AG04450 (cell line): ENCODE measurements around the gene ZC3H12A. TPM values are rescaled to one million over a fixed set of nuclear protein-coding genes. Genes with fewer than 3 reads are reported as not detected.

ENCODE experiments used
- CTCF ChIA-PET: fragments of 300-600, 350-600 bp; formaldehyde crosslinking; extraction: SDS; loops from one replicate; lab custom pipeline; 2022; ENCODE audit warnings: antibody characterized with exemption, inconsistent platforms; lab: Charles Lee
- POLR2A ChIA-PET: fragments of 350-600 bp; formaldehyde crosslinking; extraction: SDS; loops from one replicate; lab custom pipeline; 2021; ENCODE audit warnings: antibody characterized with exemption, inconsistent platforms; lab: Yijun Ruan, JAX
- DNase-seq: peaks from one replicate; pipeline ENCODE4 v3.0.0-alpha.2; 2011; ENCODE audit warnings: low read depth, low spot score
- H3K27ac ChIP-seq: one replicate; pipeline ENCODE4 v1.5.1; 2012; ENCODE audit warnings: low read depth, low read length, control low read depth
- H3K27me3 ChIP-seq: one replicate; pipeline ENCODE4 v1.6.0; 2012; ENCODE audit warnings: low read length; ENCODE audit not compliant: control insufficient read depth, insufficient read depth
- H3K4me3 ChIP-seq: 2 replicates; pipeline ENCODE4 v1.5.1; 2011; ENCODE audit warnings: mild to moderate bottlenecking, low read depth, low read length, control low read depth
- H3K9me3 ChIP-seq: 2 replicates; pipeline ENCODE4 v1.5.1; 2012; ENCODE audit warnings: low read length; ENCODE audit not compliant: control insufficient read depth, insufficient read depth
- polyA plus RNA-seq: library from polyadenylated mRNA; depleted of rRNA; stranded (reverse); fragments of >200 nt; gene quantifications from 2 replicates; pipeline ENCODE4 v1.2.3, GENCODE V29; 2011
- TF ChIP-seq, protein P1 (sequence below): IDR thresholded peaks from 2 replicates; pipeline ENCODE4 v1.5.1; 2011; ENCODE audit warnings: low read depth, low read length, control low read depth, inconsistent platforms

The ZC3H12A gene
- polyA plus RNA-seq, 1 experiment = 4.3 TPM

DNA sequence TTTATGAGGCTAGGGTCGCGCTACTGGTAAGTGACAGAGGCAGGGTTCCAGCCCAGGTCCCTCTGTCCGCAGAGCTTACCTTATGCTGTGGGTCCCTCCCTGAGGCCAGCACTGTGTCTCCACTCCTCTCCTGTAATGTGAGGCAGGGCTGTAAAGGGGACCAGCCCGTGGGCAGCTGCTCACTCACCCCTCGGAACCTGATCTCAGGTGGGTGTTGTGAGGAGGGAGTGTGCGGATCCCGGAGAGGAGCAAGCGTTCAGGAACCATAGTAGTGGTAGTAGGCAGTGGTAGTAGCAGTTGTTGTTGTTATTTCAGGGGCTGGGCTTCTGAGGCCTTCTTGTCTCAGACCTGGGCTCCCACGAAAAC lies 1.7 kb downstream of the ZC3H12A start:
- Histone ChIP-seq H3K9me3 (peaks cover 5% of the 10 kb centered on the region; the same call in 1 of the 2 replicates), H3K27me3 (no peaks in the 10 kb centered on the region), H3K4me3 (peak overlapping the region; percentile 89), H3K27ac (peak overlapping the region; percentile 94)
- DNase-seq = no peak
- TF ChIP-seq, protein P1, sequence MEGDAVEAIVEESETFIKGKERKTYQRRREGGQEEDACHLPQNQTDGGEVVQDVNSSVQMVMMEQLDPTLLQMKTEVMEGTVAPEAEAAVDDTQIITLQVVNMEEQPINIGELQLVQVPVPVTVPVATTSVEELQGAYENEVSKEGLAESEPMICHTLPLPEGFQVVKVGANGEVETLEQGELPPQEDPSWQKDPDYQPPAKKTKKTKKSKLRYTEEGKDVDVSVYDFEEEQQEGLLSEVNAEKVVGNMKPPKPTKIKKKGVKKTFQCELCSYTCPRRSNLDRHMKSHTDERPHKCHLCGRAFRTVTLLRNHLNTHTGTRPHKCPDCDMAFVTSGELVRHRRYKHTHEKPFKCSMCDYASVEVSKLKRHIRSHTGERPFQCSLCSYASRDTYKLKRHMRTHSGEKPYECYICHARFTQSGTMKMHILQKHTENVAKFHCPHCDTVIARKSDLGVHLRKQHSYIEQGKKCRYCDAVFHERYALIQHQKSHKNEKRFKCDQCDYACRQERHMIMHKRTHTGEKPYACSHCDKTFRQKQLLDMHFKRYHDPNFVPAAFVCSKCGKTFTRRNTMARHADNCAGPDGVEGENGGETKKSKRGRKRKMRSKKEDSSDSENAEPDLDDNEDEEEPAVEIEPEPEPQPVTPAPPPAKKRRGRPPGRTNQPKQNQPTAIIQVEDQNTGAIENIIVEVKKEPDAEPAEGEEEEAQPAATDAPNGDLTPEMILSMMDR = no peak
- CTCF ChIA-PET = interaction anchor here (0.6 to 6.7 kb wide), 3 partner anchors 10 to 216 kb away, joined by 3 to 74 read pairs (median 41); no protein-coding TSS in a partner anchor
- POLR2A ChIA-PET = interaction anchor here (1.2 to 4.1 kb wide), 2 partner anchors 10 to 16 kb away, joined by 3 to 44 read pairs; no protein-coding TSS in a partner anchor

DNA sequence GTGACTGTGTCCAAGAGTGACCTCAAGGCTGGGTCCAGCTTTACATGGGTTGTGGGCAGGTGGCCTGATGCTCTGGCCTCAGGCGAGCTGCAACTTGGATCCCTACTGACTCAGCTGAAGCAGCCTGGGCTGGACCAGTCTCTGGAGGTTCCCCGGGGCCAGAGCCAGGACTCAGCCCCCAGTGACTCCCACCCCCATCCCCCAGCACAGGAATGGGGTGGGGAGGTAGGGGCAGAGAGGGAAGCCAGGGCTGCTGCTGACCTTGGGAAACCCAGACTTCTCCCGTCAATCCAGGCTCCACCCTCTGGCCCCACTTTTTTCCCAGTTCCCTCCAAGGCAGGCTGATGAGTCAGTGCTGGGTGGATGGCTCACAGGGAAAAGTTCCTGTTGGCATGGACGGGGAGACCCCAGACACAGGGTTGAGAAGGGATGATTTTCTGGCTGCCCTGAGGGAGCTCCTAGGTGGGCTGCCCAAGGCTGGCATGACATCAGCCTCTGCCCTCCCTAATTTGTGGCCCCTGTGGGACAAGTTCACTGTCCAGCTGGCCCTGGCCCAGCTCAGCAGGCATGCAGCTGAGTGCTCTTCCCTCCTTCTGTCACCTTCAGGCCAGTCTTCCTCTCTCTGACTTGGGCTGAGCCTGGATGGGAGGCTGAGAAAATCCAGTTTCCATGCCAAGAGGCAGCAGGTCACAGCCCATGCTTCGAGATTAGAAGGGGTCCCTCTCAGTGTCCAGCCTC lies 2.2 kb downstream of the ZC3H12A start:
- peak overlapping the region; percentile 94 for H3K27ac ChIP-seq
- peaks cover 5% of the 10 kb centered on the region; the same call in 1 of the 2 replicates for H3K9me3 ChIP-seq
- ChIA-PET POLR2A (interaction anchor here (4.1 kb wide), 1 partner anchor 10 kb away, joined by 44 read pairs; no protein-coding TSS in a partner anchor), CTCF (interaction anchor here (1.6 to 6.7 kb wide), 3 partner anchors 10 to 127 kb away, joined by 4 to 74 read pairs (median 41); no protein-coding TSS in a partner anchor)
- H3K27me3 ChIP-seq = no peaks in the 10 kb centered on the region
- TF ChIP-seq, protein P1 = no peak
- peak overlapping the region; percentile 89 for H3K4me3 ChIP-seq
- no peak for DNase-seq

DNA sequence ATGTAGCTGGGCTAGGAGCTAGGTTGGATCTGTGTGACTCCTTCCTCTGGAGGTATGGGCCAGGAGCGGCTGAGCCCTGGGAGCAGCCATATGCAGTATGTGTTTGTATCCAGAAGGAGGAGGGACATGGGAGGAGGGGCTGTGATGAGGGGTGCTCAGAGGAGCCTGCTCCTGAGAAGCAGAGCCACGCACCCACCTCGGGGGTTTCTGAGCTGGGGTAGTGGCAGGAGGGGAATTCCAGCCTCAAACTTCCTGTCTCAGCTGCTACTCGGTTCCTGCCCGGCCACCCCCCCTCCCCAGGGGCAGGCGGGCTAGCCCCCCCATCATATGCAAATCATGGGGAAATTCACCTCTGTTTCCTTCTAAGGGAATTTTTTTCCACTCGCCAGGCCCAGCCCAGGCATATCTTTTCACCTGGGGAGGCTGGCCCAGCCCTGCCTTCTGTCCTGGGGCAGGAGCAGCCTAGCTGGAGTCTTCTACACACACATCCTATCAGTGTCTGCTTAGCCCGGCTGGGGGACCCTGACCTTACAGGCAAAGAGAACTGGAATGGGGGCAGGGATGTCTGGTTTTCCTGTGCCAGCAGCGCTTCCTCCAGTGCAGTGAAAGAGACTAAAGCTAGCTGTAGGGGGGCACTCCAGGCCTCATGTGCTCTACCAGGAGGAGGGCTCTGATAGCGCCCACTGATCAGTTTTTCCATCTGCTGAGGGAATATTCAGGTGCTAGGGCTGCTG lies 3.0 kb downstream of the ZC3H12A start:
- no peak for DNase-seq
- POLR2A ChIA-PET = interaction anchor here (4.1 kb wide), 1 partner anchor 9 kb away, joined by 44 read pairs; no protein-coding TSS in a partner anchor
- CTCF ChIA-PET = interaction anchor here (1.6 to 6.7 kb wide), 3 partner anchors 9 to 126 kb away, joined by 4 to 74 read pairs (median 41); no protein-coding TSS in a partner anchor

GRCh38 chr1:37477946-37478345 lies 3.6 kb downstream of the ZC3H12A start:
- POLR2A ChIA-PET = interaction anchor here (1.0 to 4.1 kb wide), 3 partner anchors 8 to 212 kb away, joined by 6 to 44 read pairs (median 7); a partner anchor contains a TSS
- H3K27ac ChIP-seq = peak overlapping the region; percentile 94
- peak overlapping the region; percentile 89 for H3K4me3 ChIP-seq
- TF ChIP-seq, protein P1 = no peak
- no peaks in the 10 kb centered on the region for H3K27me3 ChIP-seq
- peaks cover 5% of the 10 kb centered on the region; the same call in 1 of the 2 replicates for H3K9me3 ChIP-seq
- CTCF ChIA-PET = interaction anchor here (1.6 to 6.7 kb wide), 4 partner anchors 9 to 125 kb away, joined by 4 to 74 read pairs (median 24); partner anchors contain the start of gene MEAF6
- no peak for DNase-seq

More for the DNA sequence above, 3.0 kb downstream of the ZC3H12A start:
- Histone ChIP-seq H3K9me3 (peaks cover 5% of the 10 kb centered on the region; the same call in 1 of the 2 replicates), H3K27me3 (no peaks in the 10 kb centered on the region), H3K27ac (peak overlapping the region; percentile 94), H3K4me3 (peak overlapping the region; percentile 89)
- TF ChIP-seq, protein P1 = no peak
